DND-41 (cell line): Measurements from ENCODE around the gene TAP2.
"Not testable (repeated sequence)": the region's sequence is repeated elsewhere in the genome, so short reads cannot be mapped to it uniquely, and the experiment has no call there.

Source experiments
- EZH2 ChIP-seq: IDR thresholded peaks from 3 replicates; pipeline ENCODE4 v1.6.1; 2012; ENCODE audit warnings: borderline replicate concordance, low read depth, mild to moderate bottlenecking, moderate library complexity, low read length, inconsistent platforms; ENCODE audit not compliant: severe bottlenecking
- TF ChIP-seq, protein P1 (sequence below): IDR thresholded peaks from 2 replicates; pipeline ENCODE4 v1.5.1; 2012; ENCODE audit warnings: borderline replicate concordance, low read length, moderate library complexity, mild to moderate bottlenecking; ENCODE audit not compliant: poor library complexity, severe bottlenecking; ENCODE audit errors: extremely low read depth

DNA sequence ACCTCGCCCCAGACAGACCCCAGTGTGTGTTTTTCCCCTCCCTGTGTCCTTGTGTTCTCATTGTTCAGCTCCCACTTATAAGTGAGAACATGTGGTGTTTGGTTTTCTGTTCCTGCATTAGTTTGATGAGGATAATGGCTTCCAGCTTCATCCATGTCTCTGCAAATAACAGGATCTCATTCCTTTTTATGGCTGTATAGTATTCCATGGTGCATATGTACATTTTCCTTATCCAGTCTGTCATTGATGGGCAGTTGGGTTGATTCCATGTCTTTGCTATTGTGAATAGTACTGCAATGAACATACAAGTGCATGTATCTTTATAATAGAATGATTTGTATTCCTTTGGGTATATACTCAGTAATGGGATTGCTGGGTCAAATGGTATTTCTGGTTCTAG, 35.4 kb upstream of the TAP2 start:
- TF ChIP-seq, protein P1, sequence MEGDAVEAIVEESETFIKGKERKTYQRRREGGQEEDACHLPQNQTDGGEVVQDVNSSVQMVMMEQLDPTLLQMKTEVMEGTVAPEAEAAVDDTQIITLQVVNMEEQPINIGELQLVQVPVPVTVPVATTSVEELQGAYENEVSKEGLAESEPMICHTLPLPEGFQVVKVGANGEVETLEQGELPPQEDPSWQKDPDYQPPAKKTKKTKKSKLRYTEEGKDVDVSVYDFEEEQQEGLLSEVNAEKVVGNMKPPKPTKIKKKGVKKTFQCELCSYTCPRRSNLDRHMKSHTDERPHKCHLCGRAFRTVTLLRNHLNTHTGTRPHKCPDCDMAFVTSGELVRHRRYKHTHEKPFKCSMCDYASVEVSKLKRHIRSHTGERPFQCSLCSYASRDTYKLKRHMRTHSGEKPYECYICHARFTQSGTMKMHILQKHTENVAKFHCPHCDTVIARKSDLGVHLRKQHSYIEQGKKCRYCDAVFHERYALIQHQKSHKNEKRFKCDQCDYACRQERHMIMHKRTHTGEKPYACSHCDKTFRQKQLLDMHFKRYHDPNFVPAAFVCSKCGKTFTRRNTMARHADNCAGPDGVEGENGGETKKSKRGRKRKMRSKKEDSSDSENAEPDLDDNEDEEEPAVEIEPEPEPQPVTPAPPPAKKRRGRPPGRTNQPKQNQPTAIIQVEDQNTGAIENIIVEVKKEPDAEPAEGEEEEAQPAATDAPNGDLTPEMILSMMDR = not testable (repeated sequence)
- not testable (repeated sequence) for TF ChIP-seq EZH2
